ENCODE measurements around the gene VPS16.
"Not testable (repeated sequence)": the region's sequence is repeated elsewhere in the genome, so short reads cannot be mapped to it uniquely, and the experiment has no call there.

GRCh38 chr20:2895154-2895553 is 54.6 kb downstream of the VPS16 start:
- TF ChIP-seq POLR2A (IDR thresholded peaks at IDR 0.05); CTCF (IDR thresholded peaks at IDR 0.05 in 8 of 11, conservative IDR thresholded peaks at IDR 0.05 in 3 of 11); POLR2AphosphoS5 (IDR thresholded peaks at IDR 0.05): not testable (repeated sequence)

Measured in spleen (tissue), 7 donors.